GM21381 (cell line): ENCODE results near the gene CHD9.
"Not testable (repeated sequence)": the region's sequence is repeated elsewhere in the genome, so short reads cannot be mapped to it uniquely, and the experiment has no call there.

Experiments used
- ATAC-seq: cut with Tn5 transposase; IDR thresholded peaks from one replicate; pipeline ENCODE4 v1.9.1; 2021; ENCODE audit warnings: mild to moderate bottlenecking, moderate library complexity; ENCODE audit not compliant: unreplicated experiment

CHD9 gene

GRCh38 chr16:53045341-53046220, 9.2 kb upstream of the CHD9 start:
- no peak for ATAC-seq

GRCh38 chr16:53047515-53047914, 7.3 kb upstream of the CHD9 start:
- not testable (repeated sequence) for ATAC-seq

GRCh38 chr16:53048139-53048915, 6.5 kb upstream of the CHD9 start:
- ATAC-seq, result no peak

- not testable (repeated sequence) for ATAC-seq
These were observed 3.5 kb upstream of the CHD9 start for GRCh38 chr16:53051255-53051654.

- no peak for ATAC-seq
These were observed 2.0 kb upstream of the CHD9 start, which contains the start of gene CHD9NB for GRCh38 chr16:53052519-53053501. TSS of gene CHD9NB (minus strand) at chr16:53052897. CDS start at chr16:53044158, 8,739 bp downstream.

- ATAC-seq, result peak; percentile 32
These were observed 673 bp upstream of the CHD9 start for GRCh38 chr16:53053967-53054669.

GRCh38 chr16:53055541-53056391, 975 bp downstream of the CHD9 start:
- ATAC-seq, result no peak

- ATAC-seq, result no peak
These were observed 1.6 kb downstream of the CHD9 start for GRCh38 chr16:53056392-53056881.

GRCh38 chr16:53057658-53058057, 2.9 kb downstream of the CHD9 start:
- ATAC-seq, result no peak

- ATAC-seq, result no peak
These were observed 3.6 kb downstream of the CHD9 start for GRCh38 chr16:53058441-53058840.

GRCh38 chr16:53058882-53059281, 4.1 kb downstream of the CHD9 start:
- no peak for ATAC-seq

GRCh38 chr16:53059672-53060071, 4.9 kb downstream of the CHD9 start:
- ATAC-seq, result no peak

- ATAC-seq, result peak; percentile 16
These were observed 6.5 kb downstream of the CHD9 start for GRCh38 chr16:53061256-53061655.

GRCh38 chr16:53061701-53062159, 6.9 kb downstream of the CHD9 start:
- ATAC-seq, result peak; percentile 84

GRCh38 chr16:53064081-53064578, 9.3 kb downstream of the CHD9 start:
- no peak for ATAC-seq

- ATAC-seq, result no peak
These were observed 10.8 kb downstream of the CHD9 start for GRCh38 chr16:53065461-53066061.

- no peak for ATAC-seq
These were observed 12.9 kb downstream of the CHD9 start for GRCh38 chr16:53067675-53068074.

- ATAC-seq, result peak; percentile 61
These were observed 13.6 kb downstream of the CHD9 start for GRCh38 chr16:53068423-53068833.
